A549 (cell line): ENCODE measurements around the gene MAGI1. TPM values are rescaled to one million over a fixed set of nuclear protein-coding genes. Genes with fewer than 3 reads are reported as not detected.

Source experiments
- ATAC-seq, 2 experiments: fragments of 200-7000 bp in 1 of 2; fragments of >200 bp in 1 of 2; cut with Nextera tagmentation in 1 of 2; cut with Tn5 transposase in 1 of 2; 3 replicates each; pipeline versions ENCODE4 v1.8.0 to v1.9.1; 2018 to 2020; ENCODE audit warnings: mild to moderate bottlenecking in 1 of 2, moderate library complexity in 1 of 2
- CTCF ChIA-PET: fragments of 300-600 bp; sonication (Branson Sonifier 250); formaldehyde crosslinking; extraction: SDS; loops from one replicate; lab custom pipeline; 2021; ENCODE audit warnings: antibody characterized with exemption, inconsistent platforms; lab: Yijun Ruan, JAX
- POLR2A ChIA-PET: fragments of 350-600 bp; formaldehyde crosslinking; extraction: SDS; loops from one replicate; lab custom pipeline; 2021; ENCODE audit warnings: antibody characterized with exemption, inconsistent platforms; lab: Yijun Ruan, JAX
- DNase-seq, 2 experiments: peaks; one replicate each; pipeline versions ENCODE4 v3.0.0 to v3.0.0-alpha.2; 2011 to 2016; ENCODE audit warnings: low read depth in 1 of 2, low spot score in 1 of 2
- FAIRE-seq: peaks from 2 replicates; lab custom pipeline; 2011; peaks lifted over from hg19 to GRCh38; lab: Jason Lieb, UNC
- H3K27ac ChIP-seq, 2 experiments: fragments of >200 bp; sonication (Bioruptor Twin); formaldehyde crosslinking; 3 replicates each; pipeline ENCODE4 v1.5.1; 2016 to 2017
- H3K4me1 ChIP-seq: fragments of >200 bp; sonication (Bioruptor Twin); formaldehyde crosslinking; 3 replicates; pipeline ENCODE4 v1.6.1; 2016
- H3K4me2 ChIP-seq: fragments of >200 bp; sonication (Bioruptor Twin); formaldehyde crosslinking; 3 replicates; pipeline ENCODE4 v1.6.1; 2016
- H3K4me3 ChIP-seq: fragments of >200 bp; sonication (Bioruptor Twin); formaldehyde crosslinking; 3 replicates; pipeline ENCODE4 v1.5.1; 2016
- H3K9me3 ChIP-seq: fragments of >200 bp; sonication (Bioruptor Twin); formaldehyde crosslinking; 3 replicates; pipeline ENCODE4 v1.6.1; 2016
- BHLHE40 ChIP-seq: IDR thresholded peaks from 2 replicates; pipeline ENCODE4 v1.6.1; 2012; ENCODE audit warnings: low read depth, low read length, inconsistent platforms
- CEBPB ChIP-seq, 2 experiments: fragments of >200 bp in 1 of 2; sonication (Bioruptor Twin) in 1 of 2; formaldehyde crosslinking in 1 of 2; IDR thresholded peaks; 2 replicates each; pipeline ENCODE4 v1.6.1; 2012 to 2016
- EHF ChIP-seq: fragments of 250-450 bp; sonication (Bioruptor Pico); IDR thresholded peaks from 2 replicates; pipeline ENCODE4 v1.5.0; 2020; ENCODE audit warnings: mild to moderate bottlenecking
- EHMT2 ChIP-seq: fragments of 200-600 bp; sonication (generic); IDR thresholded peaks from 2 replicates; pipeline ENCODE4 v1.6.1; 2016; ENCODE audit warnings: antibody characterized with exemption, low read depth, mild to moderate bottlenecking, moderate library complexity
- ESRRA ChIP-seq: fragments of 150-350 bp; IDR thresholded peaks from 2 replicates; pipeline ENCODE4 v1.6.1; 2014; ENCODE audit warnings: mild to moderate bottlenecking, low read length, borderline replicate concordance
- FOSL2 ChIP-seq, 2 experiments: fragments of 450-650 bp in 1 of 2; fragments of >200 bp in 1 of 2; sonication (Bioruptor Twin) in 1 of 2; formaldehyde crosslinking; IDR thresholded peaks; 2 replicates each; pipeline versions ENCODE4 v1.5.0 to v1.6.1; 2016 to 2020; ENCODE audit warnings: mild to moderate bottlenecking in 1 of 2, moderate library complexity in 1 of 2
- HDAC2 ChIP-seq: fragments of 200-600 bp; sonication (generic); IDR thresholded peaks from 2 replicates; pipeline ENCODE4 v1.6.1; 2016
- HEYL ChIP-seq: fragments of 250-450 bp; sonication (Bioruptor Pico); IDR thresholded peaks from 2 replicates; pipeline ENCODE4 v1.8.0; 2021; ENCODE audit warnings: mild to moderate bottlenecking, moderate library complexity
- HOXA7 ChIP-seq: fragments of 250-450 bp; sonication (Bioruptor Pico); IDR thresholded peaks from 2 replicates; pipeline ENCODE4 v1.5.0; 2020; ENCODE audit warnings: mild to moderate bottlenecking, moderate library complexity
- HOXB13 ChIP-seq: fragments of 250-450 bp; sonication (Bioruptor Pico); IDR thresholded peaks from 2 replicates; pipeline ENCODE4 v1.5.0; 2020; ENCODE audit warnings: low read depth, mild to moderate bottlenecking, moderate library complexity
- MAFK ChIP-seq: fragments of 450-650 bp; IDR thresholded peaks from 2 replicates; pipeline ENCODE4 v1.6.1; 2014; ENCODE audit not compliant: partially characterized antibody
- MAX ChIP-seq: IDR thresholded peaks from 2 replicates; pipeline ENCODE4 v1.6.1; 2012
- MAZ ChIP-seq: fragments of 150-350 bp; IDR thresholded peaks from 2 replicates; pipeline ENCODE4 v1.6.1; 2014; ENCODE audit warnings: antibody characterized with exemption, low read depth, low read length, borderline replicate concordance
- NFE2L2 ChIP-seq: fragments of 150-350 bp; conservative IDR thresholded peaks from 2 replicates; pipeline ENCODE4 v1.6.1; 2014; ENCODE audit warnings: low read length
- NR3C1 ChIP-seq: fragments of >200 bp; sonication (Bioruptor Twin); formaldehyde crosslinking; IDR thresholded peaks from 3 replicates; pipeline ENCODE4 v1.6.1; 2017
- PBX3 ChIP-seq: IDR thresholded peaks from 2 replicates; pipeline ENCODE4 v1.6.1; 2012
- PHF8 ChIP-seq: fragments of 200-600 bp; sonication (generic); IDR thresholded peaks from 2 replicates; pipeline ENCODE4 v1.6.1; 2016; ENCODE audit warnings: low read depth, mild to moderate bottlenecking, antibody characterized with exemption, moderate library complexity, borderline replicate concordance
- POLR2A ChIP-seq: IDR thresholded peaks from 2 replicates; pipeline ENCODE4 v1.6.1; 2012; ENCODE audit warnings: mild to moderate bottlenecking, low read length
- RAD21 ChIP-seq, 2 experiments: fragments of >200 bp in 1 of 2; sonication (Bioruptor Twin) in 1 of 2; formaldehyde crosslinking in 1 of 2; IDR thresholded peaks in 1 of 2; conservative IDR thresholded peaks in 1 of 2; 2 replicates in 1 of 2; 3 replicates in 1 of 2; pipeline ENCODE4 v1.6.1; 2012 to 2018; ENCODE audit warnings: inconsistent platforms in 1 of 2
- RARB ChIP-seq: fragments of 250-450 bp; sonication (Bioruptor Pico); IDR thresholded peaks from 2 replicates; pipeline ENCODE4 v1.8.0; 2021; ENCODE audit warnings: mild to moderate bottlenecking, moderate library complexity
- RCOR1 ChIP-seq: fragments of 150-350 bp; IDR thresholded peaks from 2 replicates; pipeline ENCODE4 v1.6.1; 2014; ENCODE audit warnings: antibody characterized with exemption, low read length, low read depth
- SREBF2 ChIP-seq: fragments of 450-650 bp; IDR thresholded peaks from 2 replicates; pipeline ENCODE4 v1.6.1; 2014; ENCODE audit warnings: mild to moderate bottlenecking, moderate library complexity
- ZNF302 ChIP-seq: fragments of 250-450 bp; sonication (Bioruptor Pico); IDR thresholded peaks from 2 replicates; pipeline ENCODE4 v1.9.0; 2021; ENCODE audit warnings: inconsistent platforms, mild to moderate bottlenecking, moderate library complexity
- ZSCAN20 ChIP-seq: fragments of 250-450 bp; sonication (Bioruptor Pico); IDR thresholded peaks from 2 replicates; pipeline ENCODE4 v1.8.0; 2022; ENCODE audit warnings: mild to moderate bottlenecking, moderate library complexity
- WGBS: methylation state at CpG from one replicate; pipeline ENCODE4 v1.1.6; 2017; ENCODE audit errors: missing lambda C conversion rate; 5-methylcytosine and 5-hydroxymethylcytosine counted together
- polyA plus RNA-seq, 4 experiments: library from polyadenylated mRNA; depleted of rRNA in 3 of 4; stranded (reverse); fragments of >200 nt; fragmentation: RNase III in 1 of 4; extraction: RNeasy Plus Mini Kit Qiagen cat#74134 plus additional on column Dnase treatment in 1 of 4; gene quantifications; 2 replicates in 3 of 4; 3 replicates in 1 of 4; pipeline ENCODE4 v1.2.3, GENCODE V29; 2011 to 2017
- TF ChIP-seq, protein P1 (sequence below): IDR thresholded peaks from 2 replicates; pipeline ENCODE4 v1.6.1; 2012; ENCODE audit warnings: low read depth, borderline replicate concordance
- TF ChIP-seq, protein P2 (sequence below): fragments of 450-650 bp; IDR thresholded peaks from 2 replicates; pipeline ENCODE4 v1.6.1; 2014; ENCODE audit warnings: antibody characterized with exemption
- TF ChIP-seq, protein P3 (sequence below): fragments of >200 bp; sonication (Bioruptor Twin); formaldehyde crosslinking; IDR thresholded peaks from 2 replicates; pipeline ENCODE4 v1.6.1; 2016
- TF ChIP-seq, protein P4 (sequence below): fragments of >200 bp; sonication (Bioruptor Twin); formaldehyde crosslinking; IDR thresholded peaks from 3 replicates; pipeline ENCODE4 v1.6.1; 2016

MAGI1 gene
- polyA plus RNA-seq, 2 of the 4 experiments (the other 2 are of a cell fraction): 4.7 to 6.6 TPM

DNA sequence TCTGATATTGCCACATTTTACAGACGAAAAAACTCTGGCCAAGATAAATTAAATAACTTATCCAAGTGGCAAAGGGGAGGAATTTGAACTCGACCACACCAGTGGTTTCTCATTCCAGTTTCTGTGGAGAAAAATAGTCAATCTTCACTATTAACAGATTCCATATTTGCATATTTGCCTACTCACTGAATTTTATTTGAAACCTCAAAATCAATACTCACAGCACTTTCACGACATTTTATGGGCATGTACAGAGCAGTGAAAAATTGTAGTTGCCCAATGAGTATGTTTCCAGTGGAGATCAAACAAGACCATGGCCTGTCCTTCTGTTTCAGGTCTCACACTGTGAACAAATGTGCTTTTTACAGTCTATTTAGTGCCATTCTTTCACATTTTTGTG lies 374.3 kb downstream of the MAGI1 start:
- H3K4me1 ChIP-seq: no peaks in the 10 kb centered on the region
- no peak overlapping the region for H3K4me2 ChIP-seq
- no peak overlapping the region for H3K27ac ChIP-seq
- no peak for FAIRE-seq
- no peaks in the 10 kb centered on the region for H3K9me3 ChIP-seq
- ATAC-seq: no peak
- no peak overlapping the region for H3K4me3 ChIP-seq
- 69% methylated on average over 3 of the region's 3 CpGs for WGBS
- CTCF ChIA-PET: no interaction called here
- DNase-seq: no peak
- POLR2A ChIA-PET: no interaction called here
- TF ChIP-seq FOSL2 (IDR thresholded peaks at IDR 0.05) (no peak), FOSL2 (CRISPR knock-in tag; IDR thresholded peaks at IDR 0.05) (no peak), HOXA7 (no peak), HOXB13 (CRISPR knock-in tag) (no peak), EHF (no peak), HEYL (CRISPR knock-in tag) (no peak), ZSCAN20 (no peak), CEBPB (IDR thresholded peaks at IDR 0.05) (no peak), MAZ (no peak), NR3C1 (no peak), POLR2A (no peak), EHMT2 (no peak), SREBF2 (no peak), BHLHE40 (no peak)
- TF ChIP-seq, protein P1, sequence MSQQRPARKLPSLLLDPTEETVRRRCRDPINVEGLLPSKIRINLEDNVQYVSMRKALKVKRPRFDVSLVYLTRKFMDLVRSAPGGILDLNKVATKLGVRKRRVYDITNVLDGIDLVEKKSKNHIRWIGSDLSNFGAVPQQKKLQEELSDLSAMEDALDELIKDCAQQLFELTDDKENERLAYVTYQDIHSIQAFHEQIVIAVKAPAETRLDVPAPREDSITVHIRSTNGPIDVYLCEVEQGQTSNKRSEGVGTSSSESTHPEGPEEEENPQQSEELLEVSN: no peak
- TF ChIP-seq, protein P2, sequence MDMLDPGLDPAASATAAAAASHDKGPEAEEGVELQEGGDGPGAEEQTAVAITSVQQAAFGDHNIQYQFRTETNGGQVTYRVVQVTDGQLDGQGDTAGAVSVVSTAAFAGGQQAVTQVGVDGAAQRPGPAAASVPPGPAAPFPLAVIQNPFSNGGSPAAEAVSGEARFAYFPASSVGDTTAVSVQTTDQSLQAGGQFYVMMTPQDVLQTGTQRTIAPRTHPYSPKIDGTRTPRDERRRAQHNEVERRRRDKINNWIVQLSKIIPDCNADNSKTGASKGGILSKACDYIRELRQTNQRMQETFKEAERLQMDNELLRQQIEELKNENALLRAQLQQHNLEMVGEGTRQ: no peak

- no peak for ATAC-seq
These were observed 376.6 kb downstream of the MAGI1 start for GRCh38 chr3:65662095-65662494.

More at GRCh38 chr3:65662095-65662494, 376.6 kb downstream of the MAGI1 start:
- H3K4me1 ChIP-seq: no peaks in the 10 kb centered on the region
- 85% methylated on average over 3 of the region's 3 CpGs for WGBS
- no peak overlapping the region for H3K4me2 ChIP-seq
- POLR2A ChIA-PET: no interaction called here
- no peak for DNase-seq
- H3K4me3 ChIP-seq: no peak overlapping the region
- TF ChIP-seq PHF8 (no peak), ESRRA (no peak), RAD21 (conservative IDR thresholded peaks at IDR 0.05 in 1 of 2, IDR thresholded peaks at IDR 0.05 in 1 of 2) (no peak), HDAC2 (no peak), ZNF302 (CRISPR knock-in tag) (no peak), SREBF2 (no peak), MAFK (no peak), NFE2L2 (no peak), NR3C1 (no peak), MAX (no peak), RARB (CRISPR knock-in tag) (no peak), BHLHE40 (no peak), RCOR1 (no peak), PBX3 (no peak)
- TF ChIP-seq, protein P3, sequence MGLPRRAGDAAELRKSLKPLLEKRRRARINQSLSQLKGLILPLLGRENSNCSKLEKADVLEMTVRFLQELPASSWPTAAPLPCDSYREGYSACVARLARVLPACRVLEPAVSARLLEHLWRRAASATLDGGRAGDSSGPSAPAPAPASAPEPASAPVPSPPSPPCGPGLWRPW: no peak
- TF ChIP-seq, protein P4, sequence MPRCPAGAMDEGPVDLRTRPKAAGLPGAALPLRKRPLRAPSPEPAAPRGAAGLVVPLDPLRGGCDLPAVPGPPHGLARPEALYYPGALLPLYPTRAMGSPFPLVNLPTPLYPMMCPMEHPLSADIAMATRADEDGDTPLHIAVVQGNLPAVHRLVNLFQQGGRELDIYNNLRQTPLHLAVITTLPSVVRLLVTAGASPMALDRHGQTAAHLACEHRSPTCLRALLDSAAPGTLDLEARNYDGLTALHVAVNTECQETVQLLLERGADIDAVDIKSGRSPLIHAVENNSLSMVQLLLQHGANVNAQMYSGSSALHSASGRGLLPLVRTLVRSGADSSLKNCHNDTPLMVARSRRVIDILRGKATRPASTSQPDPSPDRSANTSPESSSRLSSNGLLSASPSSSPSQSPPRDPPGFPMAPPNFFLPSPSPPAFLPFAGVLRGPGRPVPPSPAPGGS: no peak
- H3K9me3 ChIP-seq: no peaks in the 10 kb centered on the region
- no peak for FAIRE-seq
- CTCF ChIA-PET: no interaction called here
- no peak overlapping the region for H3K27ac ChIP-seq
